ENCODE measurements around the gene ITGAV.

ITGAV gene

DNA sequence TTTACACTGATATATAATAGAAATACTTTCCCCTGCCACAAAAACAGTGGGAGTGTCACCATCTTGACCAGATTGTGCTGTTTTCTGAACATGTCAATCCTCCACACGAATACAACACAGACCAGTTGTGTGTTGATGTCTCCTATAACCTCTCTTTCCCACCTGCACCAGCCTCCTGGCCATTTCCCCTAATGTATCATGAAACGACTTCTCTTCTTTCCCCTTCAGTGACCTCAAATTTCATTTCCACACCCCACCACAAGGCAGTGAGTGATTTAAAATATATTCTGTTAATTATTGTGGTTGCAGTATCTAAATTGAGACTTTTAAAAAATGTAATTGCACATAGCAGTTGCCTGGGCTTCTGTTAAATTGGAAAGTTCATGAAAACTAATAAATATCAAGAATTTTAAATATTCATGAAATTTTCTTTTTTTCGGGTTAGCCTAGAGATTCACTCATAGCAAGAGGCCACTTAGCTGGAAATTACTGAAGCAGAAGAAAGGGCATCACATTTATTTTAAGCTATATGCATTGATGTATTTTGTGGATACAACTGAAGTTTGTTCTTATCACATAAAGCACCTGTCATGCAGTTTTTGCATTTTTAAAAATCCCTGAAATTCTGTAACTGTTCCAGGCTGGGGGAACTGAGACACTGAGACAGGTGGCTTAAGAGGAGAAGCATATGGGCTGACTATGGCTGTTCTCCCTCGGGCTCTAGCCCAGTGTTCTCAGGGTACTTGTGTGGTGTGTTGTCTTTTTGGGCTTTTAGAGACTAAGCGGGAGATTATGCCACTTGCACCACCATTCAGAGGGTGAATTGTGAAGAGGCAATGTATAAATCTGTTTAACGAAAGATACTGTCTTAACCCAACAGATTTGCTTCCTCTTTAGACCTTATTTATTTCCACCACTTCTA lies 119.9 kb downstream of the ITGAV start:
- TF ChIP-seq ZNF157 (tag by site-specific recombination; IDR thresholded peaks at IDR 0.05) (no peak), ZNF404 (tag by site-specific recombination; IDR thresholded peaks at IDR 0.05) (no peak), ZFP37 (tag by site-specific recombination; IDR thresholded peaks at IDR 0.05) (no peak), ZNF266 (tag by site-specific recombination; IDR thresholded peaks at IDR 0.05; ENCODE audit: low read depth) (no peak), ZBTB17 (tag by site-specific recombination; IDR thresholded peaks at IDR 0.05) (no peak), YY1 (tag by site-specific recombination; IDR thresholded peaks at IDR 0.05) (no peak), ZNF600 (tag by site-specific recombination; IDR thresholded peaks at IDR 0.05) (no peak), ZNF292 (tag by site-specific recombination; IDR thresholded peaks at IDR 0.05; ENCODE audit: borderline replicate concordance, low read depth) (no peak)
- TF ChIP-seq, protein P1, sequence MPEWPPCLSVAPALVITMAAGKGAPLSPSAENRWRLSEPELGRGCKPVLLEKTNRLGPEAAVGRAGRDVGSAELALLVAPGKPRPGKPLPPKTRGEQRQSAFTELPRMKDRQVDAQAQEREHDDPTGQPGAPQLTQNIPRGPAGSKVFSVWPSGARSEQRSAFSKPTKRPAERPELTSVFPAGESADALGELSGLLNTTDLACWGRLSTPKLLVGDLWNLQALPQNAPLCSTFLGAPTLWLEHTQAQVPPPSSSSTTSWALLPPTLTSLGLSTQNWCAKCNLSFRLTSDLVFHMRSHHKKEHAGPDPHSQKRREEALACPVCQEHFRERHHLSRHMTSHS (tag by site-specific recombination; IDR thresholded peaks at IDR 0.05) = no peak
- TF ChIP-seq, protein P2, sequence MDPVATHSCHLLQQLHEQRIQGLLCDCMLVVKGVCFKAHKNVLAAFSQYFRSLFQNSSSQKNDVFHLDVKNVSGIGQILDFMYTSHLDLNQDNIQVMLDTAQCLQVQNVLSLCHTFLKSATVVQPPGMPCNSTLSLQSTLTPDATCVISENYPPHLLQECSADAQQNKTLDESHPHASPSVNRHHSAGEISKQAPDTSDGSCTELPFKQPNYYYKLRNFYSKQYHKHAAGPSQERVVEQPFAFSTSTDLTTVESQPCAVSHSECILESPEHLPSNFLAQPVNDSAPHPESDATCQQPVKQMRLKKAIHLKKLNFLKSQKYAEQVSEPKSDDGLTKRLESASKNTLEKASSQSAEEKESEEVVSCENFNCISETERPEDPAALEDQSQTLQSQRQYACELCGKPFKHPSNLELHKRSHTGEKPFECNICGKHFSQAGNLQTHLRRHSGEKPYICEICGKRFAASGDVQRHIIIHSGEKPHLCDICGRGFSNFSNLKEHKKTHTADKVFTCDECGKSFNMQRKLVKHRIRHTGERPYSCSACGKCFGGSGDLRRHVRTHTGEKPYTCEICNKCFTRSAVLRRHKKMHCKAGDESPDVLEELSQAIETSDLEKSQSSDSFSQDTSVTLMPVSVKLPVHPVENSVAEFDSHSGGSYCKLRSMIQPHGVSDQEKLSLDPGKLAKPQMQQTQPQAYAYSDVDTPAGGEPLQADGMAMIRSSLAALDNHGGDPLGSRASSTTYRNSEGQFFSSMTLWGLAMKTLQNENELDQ (tag by site-specific recombination; IDR thresholded peaks at IDR 0.05; ENCODE audit: low read depth) = no peak
- TF ChIP-seq, protein P3, sequence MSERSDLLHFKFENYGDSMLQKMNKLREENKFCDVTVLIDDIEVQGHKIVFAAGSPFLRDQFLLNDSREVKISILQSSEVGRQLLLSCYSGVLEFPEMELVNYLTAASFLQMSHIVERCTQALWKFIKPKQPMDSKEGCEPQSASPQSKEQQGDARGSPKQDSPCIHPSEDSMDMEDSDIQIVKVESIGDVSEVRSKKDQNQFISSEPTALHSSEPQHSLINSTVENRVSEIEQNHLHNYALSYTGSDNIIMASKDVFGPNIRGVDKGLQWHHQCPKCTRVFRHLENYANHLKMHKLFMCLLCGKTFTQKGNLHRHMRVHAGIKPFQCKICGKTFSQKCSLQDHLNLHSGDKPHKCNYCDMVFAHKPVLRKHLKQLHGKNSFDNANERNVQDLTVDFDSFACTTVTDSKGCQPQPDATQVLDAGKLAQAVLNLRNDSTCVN (tag by site-specific recombination; optimal IDR thresholded peaks at IDR 0.05) = no peak
- TF ChIP-seq, protein P4, sequence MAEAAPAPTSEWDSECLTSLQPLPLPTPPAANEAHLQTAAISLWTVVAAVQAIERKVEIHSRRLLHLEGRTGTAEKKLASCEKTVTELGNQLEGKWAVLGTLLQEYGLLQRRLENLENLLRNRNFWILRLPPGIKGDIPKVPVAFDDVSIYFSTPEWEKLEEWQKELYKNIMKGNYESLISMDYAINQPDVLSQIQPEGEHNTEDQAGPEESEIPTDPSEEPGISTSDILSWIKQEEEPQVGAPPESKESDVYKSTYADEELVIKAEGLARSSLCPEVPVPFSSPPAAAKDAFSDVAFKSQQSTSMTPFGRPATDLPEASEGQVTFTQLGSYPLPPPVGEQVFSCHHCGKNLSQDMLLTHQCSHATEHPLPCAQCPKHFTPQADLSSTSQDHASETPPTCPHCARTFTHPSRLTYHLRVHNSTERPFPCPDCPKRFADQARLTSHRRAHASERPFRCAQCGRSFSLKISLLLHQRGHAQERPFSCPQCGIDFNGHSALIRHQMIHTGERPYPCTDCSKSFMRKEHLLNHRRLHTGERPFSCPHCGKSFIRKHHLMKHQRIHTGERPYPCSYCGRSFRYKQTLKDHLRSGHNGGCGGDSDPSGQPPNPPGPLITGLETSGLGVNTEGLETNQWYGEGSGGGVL (tag by site-specific recombination; IDR thresholded peaks at IDR 0.05) = no peak
- TF ChIP-seq, protein P5, sequence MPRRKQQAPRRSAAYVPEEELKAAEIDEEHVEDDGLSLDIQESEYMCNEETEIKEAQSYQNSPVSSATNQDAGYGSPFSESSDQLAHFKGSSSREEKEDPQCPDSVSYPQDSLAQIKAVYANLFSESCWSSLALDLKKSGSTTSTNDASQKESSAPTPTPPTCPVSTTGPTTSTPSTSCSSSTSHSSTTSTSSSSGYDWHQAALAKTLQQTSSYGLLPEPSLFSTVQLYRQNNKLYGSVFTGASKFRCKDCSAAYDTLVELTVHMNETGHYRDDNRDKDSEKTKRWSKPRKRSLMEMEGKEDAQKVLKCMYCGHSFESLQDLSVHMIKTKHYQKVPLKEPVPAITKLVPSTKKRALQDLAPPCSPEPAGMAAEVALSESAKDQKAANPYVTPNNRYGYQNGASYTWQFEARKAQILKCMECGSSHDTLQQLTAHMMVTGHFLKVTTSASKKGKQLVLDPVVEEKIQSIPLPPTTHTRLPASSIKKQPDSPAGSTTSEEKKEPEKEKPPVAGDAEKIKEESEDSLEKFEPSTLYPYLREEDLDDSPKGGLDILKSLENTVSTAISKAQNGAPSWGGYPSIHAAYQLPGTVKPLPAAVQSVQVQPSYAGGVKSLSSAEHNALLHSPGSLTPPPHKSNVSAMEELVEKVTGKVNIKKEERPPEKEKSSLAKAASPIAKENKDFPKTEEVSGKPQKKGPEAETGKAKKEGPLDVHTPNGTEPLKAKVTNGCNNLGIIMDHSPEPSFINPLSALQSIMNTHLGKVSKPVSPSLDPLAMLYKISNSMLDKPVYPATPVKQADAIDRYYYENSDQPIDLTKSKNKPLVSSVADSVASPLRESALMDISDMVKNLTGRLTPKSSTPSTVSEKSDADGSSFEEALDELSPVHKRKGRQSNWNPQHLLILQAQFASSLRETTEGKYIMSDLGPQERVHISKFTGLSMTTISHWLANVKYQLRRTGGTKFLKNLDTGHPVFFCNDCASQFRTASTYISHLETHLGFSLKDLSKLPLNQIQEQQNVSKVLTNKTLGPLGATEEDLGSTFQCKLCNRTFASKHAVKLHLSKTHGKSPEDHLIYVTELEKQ (tag by site-specific recombination; IDR thresholded peaks at IDR 0.05; ENCODE audit: borderline replicate concordance) = no peak
- CTCF ChIA-PET = no interaction called here
- Histone ChIP-seq H3K4me3 (ENCODE audit: low read depth, low read length) (no peak overlapping the region), H3K4me1 (ENCODE audit: control insufficient read depth, insufficient read depth, low read length) (no peaks in the 10 kb centered on the region), H3K9me3 (ENCODE audit: control insufficient read depth, insufficient read depth, low read depth, low read length) (no peaks in the 10 kb centered on the region), H3K36me3 (ENCODE audit: control insufficient read depth in 2 of 2, insufficient read depth in 1 of 2, low read length in 2 of 2) (no peaks in the 10 kb centered on the region), H3K27ac (ENCODE audit: extremely low read depth, low read depth, low read length) (no peak overlapping the region)
- POLR2A ChIA-PET = no interaction called here

Data from HEK293 (cell line).